HG03565 (cell line): ENCODE results near the gene FOXK2.

Experiments used
- ATAC-seq: cut with Tn5 transposase; IDR thresholded peaks from one replicate; pipeline ENCODE4 v1.9.1; 2021; ENCODE audit warnings: mild to moderate bottlenecking, moderate library complexity; ENCODE audit not compliant: unreplicated experiment

Gene FOXK2

GRCh38 chr17:82518826-82519810 is at the start of gene FOXK2:
TSS of gene FOXK2 (plus strand) at chr17:82519732. CDS start at chr17:82519889, 157 bp downstream.
- peak; percentile 84 for ATAC-seq

GRCh38 chr17:82470065-82470464 is 49.5 kb upstream of the FOXK2 start:
- ATAC-seq, result no peak

DNA sequence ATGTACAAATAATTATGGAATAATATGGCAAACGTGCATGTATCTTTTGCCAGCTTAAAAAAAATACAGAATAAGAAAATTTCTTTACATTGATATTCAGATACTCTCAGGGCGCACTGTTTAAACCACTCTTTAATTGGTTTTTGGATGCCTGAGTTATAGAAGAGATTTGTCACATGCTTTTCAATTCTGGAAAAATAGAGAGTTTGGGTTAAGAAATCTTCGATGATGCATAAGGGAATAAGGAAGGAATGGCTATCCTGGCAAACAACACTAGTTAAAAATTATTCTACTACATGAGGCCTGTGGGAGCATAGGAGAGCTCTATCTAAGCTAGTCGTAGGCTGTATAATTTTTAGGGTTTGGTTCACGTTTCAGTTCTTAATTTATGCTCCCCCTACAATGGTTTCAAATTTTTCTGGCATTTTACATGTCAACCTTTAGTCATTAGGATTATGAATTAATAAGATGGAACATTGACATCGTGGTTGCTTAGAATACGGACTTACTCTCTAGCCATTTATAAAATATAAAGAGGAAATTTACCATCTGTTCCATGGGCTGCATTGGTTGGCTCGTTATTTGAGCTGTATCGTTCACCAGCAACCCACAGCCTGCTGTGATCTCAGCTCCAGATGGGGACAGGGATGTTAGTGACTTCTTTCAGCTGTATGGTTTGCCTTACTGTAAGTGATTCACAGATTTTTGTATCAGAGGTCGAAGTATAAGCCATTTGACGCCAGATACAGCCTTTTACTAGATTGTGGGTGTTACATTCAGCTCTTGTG is 45.1 kb upstream of the FOXK2 start:
- no peak for ATAC-seq

- ATAC-seq, result no peak
These were observed 44.1 kb upstream of the FOXK2 start for GRCh38 chr17:82475458-82475857.

DNA sequence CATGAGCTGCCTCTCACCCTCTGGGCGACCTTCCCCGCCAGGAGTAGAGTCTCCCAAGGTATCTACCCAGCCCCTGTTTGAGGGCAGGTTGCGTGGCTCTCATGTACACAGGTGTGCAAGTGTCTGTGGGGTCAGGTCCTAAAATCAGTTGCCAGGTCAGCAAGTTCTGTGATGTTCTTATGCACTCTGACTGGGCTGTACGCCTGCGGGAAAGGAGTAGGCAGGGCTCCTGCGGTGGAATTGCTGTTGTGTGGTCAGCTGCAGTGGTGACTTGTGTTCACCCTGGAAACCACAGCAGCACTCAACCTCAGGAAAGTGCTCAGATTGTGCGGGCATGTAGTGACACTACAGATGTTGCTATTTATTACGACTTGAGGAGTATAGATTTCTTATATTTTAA is 41.6 kb upstream of the FOXK2 start:
- ATAC-seq, result no peak

- ATAC-seq, result no peak
These were observed 39.9 kb upstream of the FOXK2 start for GRCh38 chr17:82479602-82480001.

- ATAC-seq, result no peak
These were observed 39.2 kb upstream of the FOXK2 start for GRCh38 chr17:82480318-82480717.

DNA sequence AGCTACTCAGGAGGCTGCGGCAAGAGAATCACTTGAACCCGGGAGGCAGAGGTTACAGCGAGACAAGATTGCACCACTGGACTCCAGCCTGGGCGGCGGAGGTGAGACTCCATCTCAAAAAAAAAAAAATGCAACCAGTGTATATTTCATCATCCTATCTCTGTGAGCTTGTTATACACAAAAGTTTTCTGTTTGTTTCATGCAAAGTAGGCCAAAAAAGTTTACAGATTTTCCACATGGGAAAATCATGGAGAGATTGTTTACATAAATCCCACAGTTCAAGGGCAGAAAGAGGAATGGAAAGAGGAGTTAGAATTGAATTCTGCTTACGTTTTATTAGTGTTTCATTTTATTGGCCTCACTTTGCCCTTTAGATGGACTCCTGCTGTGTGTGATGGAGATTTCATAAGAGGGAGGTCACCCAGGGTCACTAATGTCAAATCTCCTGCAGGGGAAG is 36.3 kb upstream of the FOXK2 start:
- ATAC-seq, result no peak

GRCh38 chr17:82483836-82484235 is 35.7 kb upstream of the FOXK2 start:
- ATAC-seq, result no peak

GRCh38 chr17:82486231-82487094 is 33.1 kb upstream of the FOXK2 start:
- no peak for ATAC-seq

GRCh38 chr17:82487910-82488309 is 31.6 kb upstream of the FOXK2 start:
- ATAC-seq, result no peak

DNA sequence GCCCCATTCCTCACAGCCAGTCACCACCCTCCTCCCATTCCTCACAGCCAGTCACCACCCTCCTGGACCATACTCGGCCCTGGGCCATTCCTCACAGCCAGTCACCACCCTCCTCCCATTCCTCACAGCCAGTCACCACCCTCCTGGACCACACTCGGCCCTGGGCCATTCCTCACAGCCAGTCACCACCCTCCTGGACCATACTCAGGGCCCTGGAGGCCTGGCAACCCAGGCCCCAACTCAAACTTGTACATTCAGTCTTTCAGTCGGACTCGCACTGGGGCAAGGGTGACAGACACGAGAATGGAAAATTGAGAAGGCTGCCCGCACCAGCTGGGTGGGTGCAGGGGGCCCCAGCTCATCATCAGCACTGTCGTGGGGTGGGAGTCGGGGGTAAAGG is 30.4 kb upstream of the FOXK2 start:
- no peak for ATAC-seq

- ATAC-seq, result no peak
These were observed 29.6 kb upstream of the FOXK2 start for GRCh38 chr17:82489851-82490511.

- no peak for ATAC-seq
These were observed 28.9 kb upstream of the FOXK2 start for GRCh38 chr17:82490512-82491195.

DNA sequence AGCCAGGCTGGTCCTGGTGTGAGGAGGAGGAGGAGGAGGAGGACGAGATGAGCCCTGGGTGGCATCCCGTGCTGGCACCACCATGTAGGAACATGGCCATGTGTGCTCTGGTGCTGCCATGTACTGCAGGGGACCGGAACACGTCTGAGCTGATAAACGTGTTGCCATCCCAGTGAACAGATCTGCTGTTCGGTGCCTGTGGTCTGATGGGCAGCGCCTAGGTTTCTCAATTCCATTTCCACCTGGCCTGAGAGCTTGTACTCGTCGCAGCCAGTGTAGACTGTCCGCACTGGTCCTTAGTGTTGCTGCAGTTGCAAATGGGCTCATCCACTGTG is 28.4 kb upstream of the FOXK2 start:
- no peak for ATAC-seq

DNA sequence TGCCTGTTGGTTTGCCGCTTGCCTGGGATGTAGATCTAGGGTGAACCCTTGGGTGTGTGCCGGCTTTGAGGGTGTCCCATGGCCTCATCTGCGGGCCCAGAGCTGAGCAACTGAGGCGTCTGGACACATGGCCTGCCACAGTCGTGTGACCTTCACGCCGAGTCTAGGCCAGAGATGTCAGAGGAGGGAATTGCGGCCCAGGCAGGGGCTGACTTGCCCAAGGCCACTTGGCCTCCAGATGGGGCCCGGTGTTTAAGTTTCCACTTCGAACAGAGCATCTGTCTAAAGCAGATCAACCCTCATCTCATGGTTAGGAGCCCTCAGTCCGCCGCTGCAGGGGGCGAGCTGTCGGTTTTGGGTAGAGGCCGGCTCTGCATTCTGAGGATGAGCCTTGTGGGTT is 28.0 kb upstream of the FOXK2 start:
- ATAC-seq, result no peak

DNA sequence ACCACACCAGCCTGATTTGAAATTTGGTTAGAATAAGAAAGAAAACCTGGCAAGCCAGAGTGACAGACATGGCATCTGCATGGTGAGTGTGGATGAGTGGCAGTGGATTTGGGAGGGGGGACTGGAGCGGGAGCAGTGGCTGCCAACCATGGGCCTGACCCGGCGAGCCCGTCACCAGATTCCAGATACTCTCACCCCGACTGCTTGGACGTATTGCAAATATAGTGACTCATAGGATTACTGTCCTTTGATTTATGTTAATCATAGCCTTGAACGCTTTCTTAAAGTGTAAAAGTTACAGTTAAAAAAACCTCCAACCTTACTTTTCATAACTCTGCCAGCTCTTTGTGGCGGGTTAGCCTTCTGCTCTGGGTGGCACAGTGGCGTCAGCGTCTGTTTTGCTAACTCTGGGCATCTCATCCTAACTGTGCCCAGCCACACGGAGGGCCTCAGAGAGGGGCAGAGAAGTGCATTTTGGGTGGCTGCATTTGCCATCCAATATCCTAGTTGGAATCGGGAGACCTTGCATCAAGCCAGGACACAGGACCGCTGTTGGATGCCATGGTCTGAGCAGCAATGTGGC is 26.8 kb upstream of the FOXK2 start:
- no peak for ATAC-seq

DNA sequence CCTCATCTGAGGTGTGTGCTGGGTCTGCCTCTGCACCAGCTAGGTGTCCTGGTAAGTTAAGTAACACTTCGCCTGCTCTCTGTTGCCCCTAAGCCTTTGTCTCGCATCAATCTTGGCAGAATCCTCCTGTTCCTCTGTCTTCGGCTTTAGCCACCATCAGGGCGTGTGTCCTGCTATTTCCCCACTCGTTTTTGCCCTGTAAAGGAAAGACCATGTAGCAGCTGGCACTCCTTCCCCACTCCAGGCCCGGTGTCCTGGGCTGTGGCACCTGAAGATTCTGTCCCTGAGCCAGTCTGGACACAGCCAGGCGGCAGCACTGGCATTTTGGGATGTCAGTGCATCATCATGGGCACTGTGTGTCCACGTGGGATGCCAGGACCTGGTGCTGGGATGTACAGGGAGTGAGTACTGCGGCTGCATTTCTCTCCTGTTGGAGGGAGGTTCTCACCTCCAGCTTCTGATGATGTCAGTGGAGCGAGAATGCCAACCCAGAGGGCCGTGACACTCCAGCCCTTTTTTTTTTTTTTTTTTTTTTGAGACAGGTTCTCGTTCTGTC is 26.2 kb upstream of the FOXK2 start:
- ATAC-seq, result no peak
